Stimulated activated CD8-positive, alpha-beta memory T cell treated with anti-CD3 and anti-CD28 coated beads, Interleukin-7, amount 100 ng/mL, for 24 hours (primary cell): ENCODE data around the gene LRRC73.
"Not testable (repeated sequence)": the region's sequence is repeated elsewhere in the genome, so short reads cannot be mapped to it uniquely, and the experiment has no call there.

Experiments
- DNase-seq: peaks from one replicate; pipeline ENCODE4 v3.0.0-alpha.2; 2020; ENCODE audit warnings: low read depth

LRRC73 gene

DNA sequence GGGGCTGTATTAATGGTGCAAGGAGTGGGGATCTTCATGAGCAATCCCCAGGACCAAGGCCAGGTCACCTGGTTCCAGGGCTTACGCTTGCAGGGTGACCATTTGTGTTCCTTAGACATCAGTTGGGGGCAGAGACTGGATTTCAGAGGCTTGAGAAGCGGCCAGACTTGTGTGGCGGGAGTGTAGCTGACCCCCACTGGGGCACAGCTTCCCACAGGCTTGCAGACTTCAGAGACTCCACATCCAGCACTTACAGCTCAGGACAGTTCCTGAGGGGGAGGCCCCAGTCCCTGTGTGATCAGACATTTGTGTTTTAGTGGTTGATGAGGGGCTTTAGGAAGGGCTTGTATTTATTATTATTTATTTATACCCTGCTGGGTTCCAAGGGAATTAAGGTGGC, 17.5 kb downstream of the LRRC73 start:
- DNase-seq: no peak

DNA sequence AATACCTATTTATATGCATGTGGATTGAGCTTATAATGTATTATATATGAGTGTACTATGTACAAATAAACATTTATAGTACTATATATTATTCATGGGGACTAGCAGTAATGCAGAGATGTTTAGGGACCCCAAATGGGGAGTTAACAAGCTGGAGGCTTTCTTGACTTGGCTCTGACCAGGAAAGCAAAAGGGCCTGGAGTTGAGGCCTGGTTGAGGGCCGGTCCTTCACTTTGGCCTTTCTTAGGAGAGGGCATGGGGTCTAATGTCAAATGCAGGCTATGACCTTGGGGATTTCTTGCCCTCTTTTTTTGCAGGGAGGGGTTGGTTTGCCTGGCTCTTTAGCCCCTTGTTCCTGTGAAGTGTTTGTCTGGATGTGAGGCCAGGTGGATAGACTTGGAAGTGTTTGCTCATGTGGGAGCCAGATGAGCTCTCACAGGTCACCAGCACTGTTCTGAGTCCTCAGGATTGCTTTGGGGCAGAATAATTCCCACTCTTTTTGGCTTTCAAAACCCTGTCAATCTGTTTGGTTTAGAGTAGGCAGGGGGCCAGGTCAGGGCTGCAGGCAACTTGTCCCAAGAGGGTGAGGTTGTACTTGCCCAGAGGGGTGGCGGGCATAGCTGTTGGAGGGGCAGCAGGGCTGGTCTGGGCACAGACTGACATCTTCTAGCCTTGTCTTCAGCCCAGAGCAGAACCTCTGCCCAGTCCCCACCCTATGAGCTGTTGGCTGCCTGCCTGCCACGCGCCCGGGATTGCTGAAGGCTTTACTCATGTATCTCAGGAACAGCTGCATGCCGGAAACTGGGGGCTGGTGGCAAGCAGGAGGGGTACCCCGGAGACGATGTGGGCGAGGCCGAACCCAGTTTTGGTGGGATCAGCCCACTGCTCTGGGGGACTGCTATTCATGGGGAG, 18.1 kb downstream of the LRRC73 start:
- DNase-seq: no peak

DNA sequence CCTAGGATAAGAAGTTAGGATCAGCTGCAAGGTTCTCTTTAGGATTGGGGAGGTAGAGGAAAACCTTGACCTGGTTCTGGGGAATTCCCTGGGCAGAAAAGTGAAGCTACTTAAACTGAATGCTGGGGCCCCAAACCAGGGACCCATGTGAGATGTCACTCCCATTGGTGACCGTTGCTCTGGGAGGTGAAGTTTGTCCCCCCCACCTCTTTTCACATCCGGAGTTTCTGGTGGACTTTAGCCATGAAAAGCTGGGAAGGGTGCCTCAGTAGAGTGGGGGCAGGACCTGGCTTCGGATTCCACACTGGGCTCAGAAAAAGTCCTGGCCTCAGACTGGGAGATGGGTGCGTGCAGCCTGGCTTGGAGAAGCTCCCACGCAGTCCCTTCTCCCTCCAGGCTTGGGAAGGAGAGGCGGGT, 19.6 kb downstream of the LRRC73 start:
- no peak for DNase-seq

DNA sequence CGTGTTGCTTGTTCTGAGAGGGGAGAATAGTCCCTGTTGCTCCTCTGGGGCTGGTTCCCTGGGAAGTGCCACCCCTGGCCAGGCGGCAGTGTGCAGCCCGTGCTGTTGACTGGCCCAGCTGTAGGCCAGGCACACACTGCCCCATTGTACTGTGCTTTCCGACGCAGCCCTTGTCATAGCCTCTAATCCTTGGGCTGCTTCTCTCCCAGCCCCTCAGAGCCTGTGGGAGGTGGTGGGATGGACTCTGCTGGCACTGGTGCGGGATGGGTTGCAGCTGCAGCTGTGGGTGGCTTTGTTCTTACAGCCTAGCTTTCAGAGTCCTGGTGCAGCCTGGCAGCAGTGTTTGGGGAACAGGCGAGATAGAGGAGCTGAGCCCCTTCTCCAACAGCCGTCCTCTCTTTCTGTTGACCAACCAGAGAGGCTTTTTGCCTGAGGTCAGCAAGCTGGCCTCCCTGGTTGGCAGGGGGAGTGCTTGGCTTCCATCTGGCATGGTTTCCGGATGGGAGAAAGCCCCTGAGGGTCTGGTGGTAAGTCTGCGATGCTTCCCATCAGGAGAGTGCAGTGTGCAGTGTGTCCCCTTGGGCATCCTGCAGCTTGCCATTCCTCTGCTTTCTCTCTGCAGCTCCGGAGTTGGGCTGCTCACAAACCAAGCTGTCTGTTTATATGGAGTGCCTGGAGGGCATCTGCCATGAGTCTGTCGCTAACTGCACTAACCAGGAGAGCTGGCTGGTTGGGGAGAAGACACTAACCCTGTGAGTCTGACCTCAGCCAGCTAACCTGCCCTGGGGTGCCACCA, 20.7 kb downstream of the LRRC73 start:
- DNase-seq: no peak

DNA sequence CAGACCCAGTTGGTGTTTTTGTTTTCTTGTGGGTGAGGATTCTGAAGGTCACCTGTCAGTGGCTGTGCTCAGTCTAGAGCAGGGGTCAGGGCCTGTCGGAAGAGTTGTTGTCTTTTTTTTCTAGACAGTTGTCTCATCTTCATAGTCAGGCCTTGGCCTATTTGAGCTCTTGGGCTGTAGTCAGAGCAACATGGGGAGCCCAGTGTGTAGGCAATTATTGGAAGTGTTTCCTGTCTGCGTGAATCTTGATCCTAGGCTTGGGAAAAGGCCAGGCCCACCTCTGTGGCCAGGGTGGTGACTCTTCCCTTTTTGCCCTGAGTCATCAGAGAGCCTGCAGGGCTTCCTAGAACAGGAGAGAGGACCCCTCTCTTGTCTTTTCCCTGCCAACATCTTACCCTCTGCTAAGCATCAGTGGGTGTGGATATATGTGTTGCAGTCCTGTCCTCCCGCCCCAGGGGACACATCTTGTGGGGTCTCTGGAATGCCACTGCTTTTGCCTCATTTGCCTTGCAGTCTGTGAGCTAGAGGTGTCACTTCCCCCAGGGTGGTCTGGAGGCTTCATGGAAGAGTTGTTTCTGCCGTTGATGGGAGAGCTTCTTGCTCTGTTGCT, 21.4 kb downstream of the LRRC73 start:
- DNase-seq: no peak

DNA sequence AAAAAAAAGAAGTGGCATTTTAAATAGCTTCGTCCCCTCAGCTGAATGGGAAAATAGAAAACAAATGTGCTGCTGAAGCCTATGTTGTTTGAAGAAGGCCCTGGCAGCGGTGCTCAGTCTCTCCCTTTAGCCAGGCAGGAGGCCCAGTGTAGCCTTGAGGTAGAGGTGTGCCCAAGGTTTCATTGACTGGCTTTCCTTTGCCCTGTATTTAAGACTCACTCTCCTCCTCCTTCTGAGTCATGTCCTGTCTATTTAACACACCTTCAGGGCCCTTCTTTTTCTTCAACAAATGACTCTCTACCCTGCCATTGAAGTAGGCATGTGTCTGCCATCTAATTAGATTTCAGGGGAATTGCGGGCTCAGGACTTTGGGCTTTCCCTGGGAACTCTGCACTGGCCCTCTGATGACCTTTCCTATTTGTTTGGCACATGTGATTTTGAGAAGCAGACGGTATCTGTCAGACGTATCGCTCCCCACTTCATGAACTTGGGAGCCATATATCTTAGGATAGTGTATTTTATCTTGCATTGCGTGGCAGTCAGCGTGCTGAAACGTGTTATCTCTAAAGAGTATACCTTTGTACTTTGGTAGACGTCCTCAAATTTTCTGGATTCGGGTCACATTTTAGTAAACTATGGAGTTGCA, 28.4 kb downstream of the LRRC73 start:
- DNase-seq: no peak

DNA sequence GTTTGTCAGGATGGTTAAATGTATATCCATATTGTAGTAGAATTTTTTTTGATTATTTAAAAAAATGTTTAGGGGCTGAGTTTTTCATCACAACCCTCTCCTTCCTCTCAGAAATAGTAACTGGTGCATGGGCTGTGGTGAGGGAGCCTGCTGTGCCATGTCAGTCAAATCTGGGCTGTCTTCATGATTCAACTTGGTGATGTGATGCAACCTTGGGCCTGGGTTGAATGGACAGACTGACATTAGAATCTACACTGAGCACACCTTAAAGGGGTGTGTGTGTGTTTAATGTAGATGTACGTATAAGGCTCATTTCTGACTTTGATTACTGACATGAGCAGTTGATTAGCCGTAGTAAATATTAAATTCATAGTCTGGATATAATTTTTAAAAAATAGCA, 29.1 kb downstream of the LRRC73 start:
- no peak for DNase-seq

DNA sequence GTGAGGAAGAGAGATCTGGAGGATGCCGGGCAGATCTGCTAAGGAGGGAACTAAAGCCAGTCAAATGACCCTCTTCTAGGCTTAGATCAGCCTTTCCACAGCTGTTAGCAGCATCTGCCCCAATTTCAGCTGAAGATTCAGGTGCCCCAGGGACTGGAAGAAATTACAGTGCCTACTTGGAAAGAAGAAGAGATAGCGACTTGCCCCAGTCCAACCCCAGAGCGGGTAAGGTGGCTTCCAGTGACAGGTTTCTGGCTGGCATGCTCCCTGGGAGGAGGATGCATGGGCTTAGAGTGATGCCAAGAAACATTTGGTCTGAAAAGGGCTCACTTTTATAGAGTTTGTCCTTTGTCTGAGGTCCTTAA, 32.2 kb downstream of the LRRC73 start:
- DNase-seq: no peak

DNA sequence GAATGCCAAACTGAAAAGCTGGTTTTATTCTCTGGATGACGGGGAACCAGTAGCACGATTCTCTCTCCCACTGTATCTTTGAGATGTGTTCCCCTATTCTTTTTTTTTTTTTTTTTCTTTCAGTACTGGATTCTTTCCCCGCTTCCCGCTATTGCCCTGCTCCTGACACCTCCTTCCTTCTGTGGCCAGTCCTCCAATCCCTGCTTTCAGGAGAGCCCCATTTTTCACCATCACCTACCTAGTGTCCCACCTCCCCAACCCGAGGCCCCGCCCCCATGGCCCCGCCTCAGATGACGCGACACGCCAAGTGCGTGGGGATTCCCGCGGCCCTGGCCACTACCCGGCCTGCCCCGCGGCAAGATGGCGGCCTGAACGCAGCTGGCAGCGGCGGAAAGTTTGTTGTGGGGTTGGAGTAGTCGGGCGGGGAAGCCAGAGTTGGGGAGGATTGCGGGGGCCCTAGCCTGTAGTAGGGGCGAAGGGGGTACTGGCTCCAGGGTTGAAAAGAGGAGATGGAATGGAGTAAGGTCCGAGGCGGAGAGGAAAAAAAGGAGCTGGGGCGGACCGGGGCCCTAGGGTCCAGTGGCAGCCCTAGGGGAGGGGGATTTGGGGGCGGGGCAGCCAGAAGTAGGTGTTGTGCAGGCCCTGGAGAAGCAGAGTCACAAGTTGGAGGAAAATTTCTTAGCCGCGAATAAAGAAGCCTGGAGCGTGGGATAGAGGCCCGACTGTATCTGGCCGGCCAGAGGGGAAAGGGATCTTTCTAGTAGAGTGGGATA, 32.7 kb downstream of the LRRC73 start, which contains the start of gene TJAP1:
TSS of gene TJAP1 (plus strand) at position 336 of the 773 bp plus-strand sequence. CDS start 21,432 bp downstream, outside the sequence.
- peak; percentile 97 for DNase-seq

DNA sequence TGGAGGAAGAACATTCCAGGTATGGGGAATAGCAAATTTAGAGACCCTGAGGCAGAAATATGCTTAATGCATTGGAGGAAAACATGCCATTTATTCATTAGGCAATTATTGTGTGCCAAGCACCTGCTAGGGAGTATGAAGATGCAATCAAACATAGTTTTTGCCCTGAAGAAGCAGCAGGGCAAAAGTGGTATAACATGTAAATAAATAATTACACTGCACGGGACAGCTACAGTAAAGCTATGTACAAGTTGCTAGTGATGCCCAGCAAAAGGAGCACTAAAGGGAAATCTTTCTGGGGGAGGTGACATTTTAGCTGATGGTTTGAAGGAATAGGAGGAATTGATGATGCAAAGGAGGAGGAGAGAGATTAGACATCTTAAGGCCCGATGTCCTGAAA, 33.4 kb downstream of the LRRC73 start:
- DNase-seq: no peak

DNA sequence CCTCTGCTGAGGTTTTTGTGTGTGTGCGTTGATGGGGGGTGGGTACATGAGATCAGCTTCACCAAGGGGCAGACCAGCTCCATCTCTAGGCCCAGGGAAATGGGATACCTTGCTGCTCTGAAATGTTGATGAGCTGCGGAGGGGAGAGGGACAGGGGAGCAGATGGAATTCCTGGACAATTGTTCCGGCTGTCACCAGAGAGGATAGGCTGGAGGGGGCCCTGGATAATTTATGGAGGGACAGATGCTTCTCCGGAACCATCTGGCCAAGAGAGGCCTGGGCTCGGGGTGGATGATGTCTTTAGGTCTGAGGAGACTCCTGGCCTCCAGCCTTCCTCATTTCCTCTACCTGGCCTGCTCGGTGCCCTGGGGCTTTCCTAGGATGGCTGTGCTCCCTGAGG, 34.6 kb downstream of the LRRC73 start:
- DNase-seq: no peak

DNA sequence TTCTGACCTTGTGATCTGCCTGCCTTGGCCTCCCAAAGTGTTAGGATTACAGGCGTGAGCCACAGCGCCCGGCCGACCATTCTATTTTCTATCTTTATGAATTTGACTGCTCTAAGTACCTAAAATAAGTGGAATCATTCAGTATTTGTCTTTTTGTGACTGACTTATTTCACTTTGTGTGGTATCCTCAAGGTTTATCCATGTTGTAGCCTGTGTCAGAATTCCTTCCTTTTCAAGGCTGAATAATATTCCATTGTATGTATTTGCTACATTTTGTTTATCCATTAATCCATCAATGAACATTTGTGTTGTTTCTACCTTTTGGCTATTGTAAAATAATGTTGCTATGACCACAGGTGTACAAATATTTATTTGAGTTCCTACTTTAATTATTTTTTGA, 37.6 kb downstream of the LRRC73 start:
- DNase-seq: no peak

DNA sequence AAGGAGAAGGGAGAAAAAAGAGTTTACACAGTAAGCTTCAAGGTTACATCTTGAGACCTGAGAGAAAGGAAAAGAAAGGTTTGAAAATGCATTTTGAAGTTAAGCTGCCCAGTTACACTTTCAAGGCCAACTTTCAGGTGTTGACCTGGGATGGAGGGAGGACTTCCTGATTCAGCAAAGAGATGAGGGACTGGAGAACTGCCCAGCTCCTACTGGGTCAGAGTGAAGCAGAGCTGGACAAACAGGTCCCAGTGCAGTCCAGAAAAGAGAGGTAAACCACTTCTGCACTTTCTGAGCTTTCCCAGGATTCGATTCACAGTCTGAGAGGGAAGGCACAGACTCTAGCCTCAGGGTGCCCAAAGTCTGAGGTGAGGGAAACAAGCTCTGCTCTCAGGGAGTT, 38.7 kb downstream of the LRRC73 start:
- no peak for DNase-seq

DNA sequence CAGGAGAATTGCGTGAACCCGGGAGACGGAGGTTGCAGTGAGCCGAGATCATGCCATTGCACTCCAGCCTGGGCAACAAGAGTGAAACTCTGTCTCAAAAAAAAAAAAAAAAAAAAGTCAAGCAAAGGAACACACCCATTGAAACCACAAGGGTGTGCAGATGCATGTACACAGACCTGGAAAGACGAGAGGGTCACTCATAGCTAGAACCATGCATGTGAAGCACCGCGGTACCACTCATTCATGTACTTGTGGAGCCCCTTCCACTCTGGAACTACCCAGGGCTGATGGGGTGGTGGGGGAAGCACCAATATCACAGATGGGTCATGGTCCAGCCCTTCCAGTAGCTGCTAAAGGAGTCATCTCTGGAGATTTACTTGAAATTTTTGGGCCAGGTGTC, 40.2 kb downstream of the LRRC73 start:
- no peak for DNase-seq

DNA sequence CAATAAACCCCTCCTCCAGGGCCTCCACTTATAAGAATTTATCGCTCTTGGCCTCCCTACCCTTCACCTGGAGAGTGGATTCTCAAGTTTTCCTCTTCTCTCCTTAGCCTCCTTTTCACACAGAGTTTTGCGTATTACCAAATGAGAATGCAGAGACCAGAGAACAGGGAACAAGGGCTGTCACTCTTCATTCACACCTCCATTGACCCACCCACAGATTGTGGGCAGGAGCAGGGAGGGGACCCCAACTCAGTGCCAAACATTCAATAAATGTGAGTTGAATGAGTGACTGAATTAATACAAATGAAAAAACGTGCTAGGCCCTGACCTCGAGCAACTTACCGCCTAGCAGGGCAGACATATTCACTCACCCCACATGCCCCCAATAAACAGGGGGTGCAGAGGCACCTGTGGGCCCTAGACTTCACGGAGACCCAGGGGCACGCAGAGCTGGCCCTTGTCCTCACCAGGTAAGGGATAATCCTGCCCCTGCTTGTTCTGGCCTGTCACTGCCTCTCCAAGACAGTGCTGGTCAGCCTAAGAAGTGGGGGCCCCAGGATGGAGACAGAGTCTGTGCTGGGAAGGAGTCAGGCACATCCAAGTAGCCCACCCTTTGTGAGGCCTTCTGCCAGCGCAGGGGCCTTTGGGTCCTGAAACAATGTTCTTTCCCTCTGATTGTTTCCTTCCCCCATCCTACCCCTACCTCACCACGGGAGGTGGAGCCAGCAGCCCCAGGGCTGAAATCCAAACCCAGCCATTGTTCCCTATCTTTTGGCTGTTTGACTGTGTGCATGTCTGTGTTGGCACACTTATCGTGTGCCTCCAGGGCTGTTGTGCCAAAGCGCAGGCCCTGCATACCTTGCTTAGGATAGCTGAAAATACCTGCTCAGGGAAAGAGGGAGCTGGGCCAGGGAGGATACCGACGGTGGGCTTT, 41.1 kb downstream of the LRRC73 start:
- DNase-seq: no peak

DNA sequence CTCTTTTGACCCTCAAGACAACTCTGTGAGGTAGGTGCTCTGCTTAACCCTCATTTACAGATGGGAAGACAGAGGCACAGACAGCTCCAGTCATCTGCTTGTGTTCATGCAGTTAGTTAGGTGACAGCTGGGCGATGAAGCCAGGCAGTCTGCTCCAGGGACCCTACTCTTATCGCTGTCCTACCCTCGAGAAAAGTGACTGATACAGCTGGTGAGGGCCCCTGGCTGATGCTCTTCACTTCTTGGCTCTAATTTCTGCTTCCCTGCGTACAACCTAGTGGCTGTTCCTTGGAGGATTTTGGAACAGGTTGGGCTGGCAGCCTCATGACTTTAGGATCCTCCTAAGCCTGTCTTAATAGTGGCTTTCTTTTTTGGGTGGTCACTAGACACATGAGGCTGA, 41.9 kb downstream of the LRRC73 start:
- DNase-seq: no peak

DNA sequence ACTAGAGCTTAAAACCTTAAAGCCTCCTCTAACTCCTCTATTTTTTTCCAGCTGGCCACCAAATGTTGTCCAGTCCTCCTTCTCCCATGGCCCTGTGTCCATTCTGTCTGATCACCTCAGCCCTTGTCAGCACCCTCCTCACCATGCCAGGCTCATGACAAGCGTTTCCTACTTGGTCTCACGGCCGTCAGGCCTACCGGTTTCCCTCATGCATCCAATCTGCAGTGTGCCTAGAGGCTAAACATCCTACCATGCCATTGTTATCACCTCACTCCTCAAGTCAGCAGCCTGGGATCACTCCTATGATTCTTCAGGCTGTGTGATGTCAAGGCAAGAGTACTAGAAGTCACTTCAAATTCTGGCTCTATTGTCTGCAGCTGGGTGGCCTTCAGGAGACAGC, 42.4 kb downstream of the LRRC73 start:
- DNase-seq: no peak

DNA sequence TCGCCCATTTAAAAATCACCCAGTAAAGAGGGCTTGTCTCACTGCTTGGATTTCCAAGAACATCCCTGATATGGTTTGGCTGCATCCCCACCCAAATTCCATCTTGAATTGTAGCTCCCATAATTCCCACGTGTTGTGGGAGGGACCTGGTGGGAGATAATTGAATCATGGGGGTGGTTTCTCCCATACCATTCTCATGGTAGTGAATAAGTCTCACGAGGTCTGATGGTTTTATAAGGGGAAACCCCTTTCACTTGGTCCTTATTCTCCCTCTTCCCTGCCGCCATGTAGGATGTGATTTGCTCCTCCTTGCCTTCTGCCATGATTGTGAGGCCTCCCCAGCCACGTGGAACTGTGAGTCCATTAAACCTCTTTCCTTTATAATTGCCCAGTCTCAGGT, 42.9 kb downstream of the LRRC73 start:
- DNase-seq: not testable (repeated sequence)

DNA sequence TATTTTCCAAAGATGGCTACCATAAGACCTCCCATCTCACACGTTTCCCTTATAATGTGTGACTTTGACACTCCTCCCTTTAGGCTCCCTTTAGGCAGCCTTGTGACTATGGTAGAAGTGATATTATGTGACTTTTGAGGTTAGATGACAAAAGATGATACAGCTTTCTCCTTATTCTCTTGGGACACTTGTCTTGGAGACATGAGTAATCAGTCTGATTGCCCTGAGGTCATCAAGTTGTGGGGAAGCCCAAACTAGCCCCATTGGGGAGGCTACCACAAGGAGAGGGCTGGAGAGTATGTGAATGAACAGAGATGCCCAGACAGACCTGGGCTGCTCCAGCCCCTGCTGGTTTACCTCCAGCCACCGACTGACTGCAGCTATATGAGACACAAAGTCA, 44.2 kb downstream of the LRRC73 start:
- DNase-seq: no peak

DNA sequence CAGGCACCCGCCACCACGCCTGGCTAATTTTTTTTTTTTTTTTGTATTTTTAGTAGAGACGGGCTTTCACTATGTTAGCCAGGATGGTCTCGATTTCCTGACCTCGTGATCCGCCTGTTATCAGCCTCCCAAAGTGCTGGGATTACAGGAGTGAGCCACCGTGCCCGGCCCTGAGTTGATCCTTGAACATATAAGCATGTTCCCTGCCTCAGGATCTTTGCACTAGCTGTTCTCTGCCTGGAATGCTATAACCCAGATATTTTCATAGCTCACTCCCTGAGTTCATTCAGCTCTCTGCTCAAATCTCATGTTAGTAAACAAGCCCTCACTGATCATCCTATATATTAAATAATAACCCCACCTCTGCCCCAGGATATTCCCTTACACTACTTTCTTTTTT, 45.8 kb downstream of the LRRC73 start:
- DNase-seq: no peak
